Measurements from ENCODE around the gene LDLRAD4.

The LDLRAD4 gene

GRCh38 chr18:13405305-13406038 is 186.9 kb downstream of the LDLRAD4 start:
- intact Hi-C loops (cut with DNase I; ENCODE audit: low total_unique reads) = no loop called here
- no peaks in the 10 kb centered on the region for H3K4me1 ChIP-seq
- no peak overlapping the region for H3K27ac ChIP-seq
- no peak for TF ChIP-seq CTCF (IDR thresholded peaks at IDR 0.05)
- H3K4me3 ChIP-seq = no peak overlapping the region
- peaks cover 0 to 12% (median 5%) of the 10 kb centered on the region in 3 donors for H3K36me3 ChIP-seq
- DNase-seq = no peak
- no peaks in the 10 kb centered on the region for H3K9me3 ChIP-seq
- H3K27me3 ChIP-seq = no peaks in the 10 kb centered on the region

- Histone ChIP-seq H3K36me3 (peaks cover 0 to 10% (median 5%) of the 10 kb centered on the region in 3 donors), H3K27me3 (no peaks in the 10 kb centered on the region), H3K9me3 (no peaks in the 10 kb centered on the region), H3K4me3 (no peak overlapping the region), H3K27ac (no peak overlapping the region), H3K4me1 (no peaks in the 10 kb centered on the region)
- DNase-seq = no peak
- intact Hi-C loops (cut with DNase I; ENCODE audit: low total_unique reads) = no loop called here
- TF ChIP-seq CTCF (IDR thresholded peaks at IDR 0.05) = no peak
These were observed 187.6 kb downstream of the LDLRAD4 start for GRCh38 chr18:13406049-13406615.

GRCh38 chr18:13406736-13407135 is 188.2 kb downstream of the LDLRAD4 start:
- H3K4me1 ChIP-seq = no peaks in the 10 kb centered on the region
- no peak for DNase-seq
- TF ChIP-seq CTCF (IDR thresholded peaks at IDR 0.05) = no peak
- no peaks in the 10 kb centered on the region for H3K9me3 ChIP-seq
- intact Hi-C loops (cut with DNase I; ENCODE audit: low total_unique reads) = no loop called here
- H3K27ac ChIP-seq = no peak overlapping the region
- H3K27me3 ChIP-seq = no peaks in the 10 kb centered on the region
- peaks cover 2 to 14% (median 5%) of the 10 kb centered on the region in 3 donors for H3K36me3 ChIP-seq
- H3K4me3 ChIP-seq = no peak overlapping the region

GRCh38 chr18:13407484-13407883 is 188.9 kb downstream of the LDLRAD4 start:
- DNase-seq = no peak
- Histone ChIP-seq H3K9me3 (no peaks in the 10 kb centered on the region), H3K4me3 (no peak overlapping the region), H3K4me1 (no peaks in the 10 kb centered on the region), H3K36me3 (peaks cover 6 to 21% (median 12%) of the 10 kb centered on the region in 3 donors), H3K27me3 (no peaks in the 10 kb centered on the region), H3K27ac (no peak overlapping the region)
- TF ChIP-seq CTCF (IDR thresholded peaks at IDR 0.05) = no peak
- intact Hi-C loops (cut with DNase I; ENCODE audit: low total_unique reads) = no loop called here

- no peaks in the 10 kb centered on the region for H3K27me3 ChIP-seq
- H3K9me3 ChIP-seq = no peaks in the 10 kb centered on the region
- DNase-seq = no peak
- no peak for TF ChIP-seq CTCF (IDR thresholded peaks at IDR 0.05)
- peaks cover 6 to 20% (median 17%) of the 10 kb centered on the region in 3 donors for H3K36me3 ChIP-seq
- H3K4me3 ChIP-seq = no peak overlapping the region
- no peak overlapping the region for H3K27ac ChIP-seq
- H3K4me1 ChIP-seq = no peaks in the 10 kb centered on the region
- intact Hi-C loops (cut with DNase I; ENCODE audit: low total_unique reads) = no loop called here
These were observed 190.5 kb downstream of the LDLRAD4 start for GRCh38 chr18:13409026-13409425.

Data from tibial artery (tissue), 4 donors.